ENCODE data around the gene SPSB3.

GRCh38 chr16:1788095-1788707, 5.8 kb upstream of the SPSB3 start:
- TF ChIP-seq EZH2phosphoT487 (IDR thresholded peaks at IDR 0.05; ENCODE audit: unreplicated experiment): no peak
- no peak for TF ChIP-seq POLR2AphosphoS5 (IDR thresholded peaks at IDR 0.05; ENCODE audit: low read depth)
- TF ChIP-seq CTCF (conservative IDR thresholded peaks at IDR 0.05; ENCODE audit: low read depth in 2 of 2): no peak
- no peak for TF ChIP-seq CREB1 (CRISPR knock-in tag; IDR thresholded peaks at IDR 0.05; ENCODE audit: low read depth)
- no peak for TF ChIP-seq JUNB (IDR thresholded peaks at IDR 0.05; ENCODE audit: unreplicated experiment)
- no peak for TF ChIP-seq REST (IDR thresholded peaks at IDR 0.05; ENCODE audit: unreplicated experiment)
- no peak for TF ChIP-seq EZH2 (IDR thresholded peaks at IDR 0.05; ENCODE audit: low read depth, unreplicated experiment)

Data from GM23338 (cell line).